MM.1S (cell line): ENCODE results near the gene SCART1.
"Not testable (repeated sequence)": the region's sequence is repeated elsewhere in the genome, so short reads cannot be mapped to it uniquely, and the experiment has no call there.

ENCODE experiments used
- DNase-seq: peaks from one replicate; pipeline ENCODE4 v3.0.0-alpha.2; 2015
- H2AFZ ChIP-seq: fragments of 300-600 bp; sonication (generic); 2 replicates; pipeline ENCODE4 v1.6.0; 2016; ENCODE audit warnings: antibody characterized with exemption, low read length
- H3F3A ChIP-seq: fragments of 300-600 bp; sonication (generic); 2 replicates; pipeline ENCODE4 v1.6.1; 2016; ENCODE audit warnings: mild to moderate bottlenecking, antibody characterized with exemption, low read length, moderate library complexity, mixed read lengths; ENCODE audit not compliant: insufficient read depth
- H3K27ac ChIP-seq: fragments of 300-600 bp; sonication (generic); 2 replicates; pipeline ENCODE4 v1.5.1; 2016; ENCODE audit warnings: mild to moderate bottlenecking, low read length
- H3K27me3 ChIP-seq: fragments of 300-600 bp; sonication (generic); replicated peaks from 2 replicates; pipeline ENCODE4 v1.6.0; 2016; ENCODE audit warnings: low read length; ENCODE audit not compliant: insufficient read depth
- H3K36me3 ChIP-seq: fragments of 300-600 bp; sonication (generic); replicated peaks from 2 replicates; pipeline ENCODE4 v1.6.1; 2016; ENCODE audit warnings: mild to moderate bottlenecking, low read length, mixed read lengths; ENCODE audit not compliant: insufficient read depth
- H3K4me1 ChIP-seq: fragments of 300-600 bp; sonication (generic); 2 replicates; pipeline ENCODE4 v1.6.1; 2016; ENCODE audit warnings: low read length, mixed read lengths
- H3K4me2 ChIP-seq: fragments of 300-600 bp; sonication (generic); 2 replicates; pipeline ENCODE4 v1.6.0; 2016; ENCODE audit warnings: low read depth, low read length
- H3K4me3 ChIP-seq: fragments of 300-600 bp; sonication (generic); 2 replicates; pipeline ENCODE4 v1.5.1; 2016; ENCODE audit warnings: low read length, mixed read lengths
- H3K79me2 ChIP-seq: fragments of 300-600 bp; sonication (generic); 2 replicates; pipeline ENCODE4 v1.6.1; 2016; ENCODE audit warnings: mixed run types, low read length, mixed read lengths
- H3K9ac ChIP-seq: fragments of 300-600 bp; sonication (generic); 2 replicates; pipeline ENCODE4 v1.6.1; 2016; ENCODE audit warnings: low read length, mixed read lengths
- H3K9me2 ChIP-seq: fragments of 300-600 bp; sonication (generic); replicated peaks from 2 replicates; pipeline ENCODE4 v1.6.1; 2016; ENCODE audit warnings: mild to moderate bottlenecking, low read length, mixed read lengths; ENCODE audit not compliant: insufficient read depth
- H3K9me3 ChIP-seq: fragments of 300-600 bp; sonication (generic); replicated peaks from 2 replicates; pipeline ENCODE4 v1.6.1; 2016; ENCODE audit warnings: mild to moderate bottlenecking, low read length, mixed read lengths; ENCODE audit not compliant: insufficient read depth
- H4K20me1 ChIP-seq: fragments of 300-600 bp; sonication (generic); 2 replicates; pipeline ENCODE4 v1.6.1; 2016; ENCODE audit warnings: mild to moderate bottlenecking, low read length, moderate library complexity, mixed read lengths; ENCODE audit not compliant: insufficient read depth
- CTCF ChIP-seq: fragments of 300-600 bp; sonication (generic); IDR thresholded peaks from 2 replicates; pipeline ENCODE4 v1.5.1; 2016; ENCODE audit warnings: antibody characterized with exemption, low read length, mixed read lengths
- EZH2 ChIP-seq: fragments of 300-600 bp; sonication (generic); optimal IDR thresholded peaks from 2 replicates; pipeline ENCODE3; 2017; ENCODE audit warnings: low read depth, mild to moderate bottlenecking, antibody characterized with exemption, low read length, mixed read lengths
- EZH2phosphoT487 ChIP-seq: fragments of 300-600 bp; sonication (generic); IDR thresholded peaks from 2 replicates; pipeline ENCODE4 v1.6.1; 2018; ENCODE audit warnings: antibody characterized with exemption, low read length

The SCART1 gene

DNA sequence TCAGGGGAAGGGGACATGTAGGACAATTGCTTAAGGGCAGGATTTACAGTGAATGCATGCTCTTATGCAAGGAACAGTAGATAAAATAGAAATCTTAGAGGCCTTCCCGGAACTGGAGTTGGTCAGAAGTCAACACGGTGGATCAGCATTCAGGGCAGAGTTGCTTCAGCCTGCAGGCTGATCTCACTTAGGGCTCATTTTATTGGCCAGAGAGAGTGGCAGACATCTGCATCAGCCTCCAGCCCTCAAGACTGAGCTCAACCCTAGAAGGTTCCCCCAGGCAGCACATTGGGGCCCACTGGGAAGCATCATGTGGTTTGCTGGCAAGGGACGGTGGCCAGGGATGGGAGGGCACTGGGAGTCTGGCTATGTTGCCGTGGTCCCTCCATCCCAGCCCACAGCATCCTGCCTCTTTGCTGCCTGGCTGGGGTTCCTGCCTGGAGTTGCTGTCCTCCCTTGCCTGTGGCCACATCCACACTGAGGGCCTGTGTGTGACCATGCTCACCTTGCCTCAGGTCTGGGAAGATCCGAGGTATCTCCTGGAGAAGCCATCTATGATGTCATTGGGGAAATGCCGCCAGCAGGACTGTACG is 13.0 kb downstream of the SCART1 start:
- Histone ChIP-seq H4K20me1 (no peaks in the 10 kb centered on the region), H3F3A (no peaks in the 10 kb centered on the region), H3K4me2 (no peak overlapping the region), H3K4me3 (no peak overlapping the region), H3K9me3 (no peaks in the 10 kb centered on the region), H3K9ac (no peak overlapping the region), H3K27ac (no peak overlapping the region), H2AFZ (no peak overlapping the region), H3K36me3 (no peaks in the 10 kb centered on the region), H3K4me1 (no peaks in the 10 kb centered on the region), H3K79me2 (no peaks in the 10 kb centered on the region), H3K9me2 (no peaks in the 10 kb centered on the region), H3K27me3 (no peaks in the 10 kb centered on the region)
- no peak for TF ChIP-seq EZH2
- TF ChIP-seq EZH2phosphoT487, result no peak
- no peak for TF ChIP-seq CTCF
- DNase-seq, result no peak

GRCh38 chr10:133467286-133467911 is 13.7 kb downstream of the SCART1 start:
- Histone ChIP-seq H3K36me3 (no peaks in the 10 kb centered on the region), H3K9me3 (no peaks in the 10 kb centered on the region), H3K4me2 (no peak overlapping the region), H4K20me1 (no peaks in the 10 kb centered on the region), H3K27ac (no peak overlapping the region), H3K4me3 (no peak overlapping the region), H3F3A (no peaks in the 10 kb centered on the region), H3K9me2 (no peaks in the 10 kb centered on the region), H3K27me3 (no peaks in the 10 kb centered on the region), H3K9ac (no peak overlapping the region), H3K4me1 (no peaks in the 10 kb centered on the region), H2AFZ (no peak overlapping the region), H3K79me2 (no peaks in the 10 kb centered on the region)
- TF ChIP-seq CTCF (no peak), EZH2phosphoT487 (no peak), EZH2 (no peak)
- no peak for DNase-seq

- H3K27me3 ChIP-seq, DNase-seq, H3K9ac ChIP-seq, H3K79me2 ChIP-seq, H3K9me2 ChIP-seq, H3K4me2 ChIP-seq, H3F3A ChIP-seq, H3K4me3 ChIP-seq, H2AFZ ChIP-seq, H3K36me3 ChIP-seq, H4K20me1 ChIP-seq, H3K27ac ChIP-seq, H3K4me1 ChIP-seq, H3K9me3 ChIP-seq: not testable (repeated sequence)
These were observed 15.5 kb downstream of the SCART1 start for GRCh38 chr10:133469205-133469604.
